LNCAP (cell line): ENCODE results near the gene SYP.

Experiments used
- CTCF ChIP-seq: fragments of 450-650 bp; IDR thresholded peaks from 2 replicates; pipeline ENCODE4 v1.5.1; 2017; ENCODE audit warnings: mild to moderate bottlenecking

Gene SYP

GRCh38 chrX:49179358-49179757, 20.6 kb downstream of the SYP start:
- no peak for TF ChIP-seq CTCF

GRCh38 chrX:49178537-49178936, 21.5 kb downstream of the SYP start:
- no peak for TF ChIP-seq CTCF

- TF ChIP-seq CTCF = no peak
Observed at GRCh38 chrX:49177873-49178480, 22.0 kb downstream of the SYP start.

GRCh38 chrX:49177338-49177833, 22.6 kb downstream of the SYP start:
- TF ChIP-seq CTCF = no peak

- no peak for TF ChIP-seq CTCF
Observed at GRCh38 chrX:49176421-49177326, 23.3 kb downstream of the SYP start.

GRCh38 chrX:49175435-49176274, 24.3 kb downstream of the SYP start:
- TF ChIP-seq CTCF = no peak

- TF ChIP-seq CTCF = no peak
Observed at GRCh38 chrX:49174723-49175122, 25.3 kb downstream of the SYP start.
